GM18907 (cell line): ENCODE data around the gene ATAD2B.

ENCODE experiments used
- ATAC-seq: cut with Tn5 transposase; IDR thresholded peaks from one replicate; pipeline ENCODE4 v1.9.1; 2021; ENCODE audit warnings: mild to moderate bottlenecking, moderate library complexity; ENCODE audit not compliant: unreplicated experiment

ATAD2B gene

GRCh38 chr2:23838996-23839395, 87.9 kb downstream of the ATAD2B start:
- no peak for ATAC-seq

GRCh38 chr2:23838581-23838980, 88.3 kb downstream of the ATAD2B start:
- no peak for ATAC-seq

GRCh38 chr2:23837871-23838270, 89.1 kb downstream of the ATAD2B start:
- no peak for ATAC-seq

GRCh38 chr2:23836971-23837565, 89.9 kb downstream of the ATAD2B start:
- no peak for ATAC-seq

GRCh38 chr2:23836505-23836904, 90.4 kb downstream of the ATAD2B start:
- no peak for ATAC-seq

- no peak for ATAC-seq
Observed at GRCh38 chr2:23835988-23836387, 90.9 kb downstream of the ATAD2B start.

GRCh38 chr2:23835423-23835822, 91.5 kb downstream of the ATAD2B start:
- no peak for ATAC-seq

- no peak for ATAC-seq
Observed at GRCh38 chr2:23828986-23829385, 97.9 kb downstream of the ATAD2B start.

GRCh38 chr2:23828256-23828980, 98.5 kb downstream of the ATAD2B start:
- ATAC-seq = no peak

GRCh38 chr2:23827287-23827686, 99.6 kb downstream of the ATAD2B start:
- no peak for ATAC-seq

GRCh38 chr2:23826771-23827170, 100.2 kb downstream of the ATAD2B start:
- ATAC-seq = no peak

GRCh38 chr2:23826040-23826439, 100.9 kb downstream of the ATAD2B start:
- ATAC-seq = no peak

GRCh38 chr2:23824777-23825212, 102.1 kb downstream of the ATAD2B start:
- peak; percentile 66 for ATAC-seq

- ATAC-seq = no peak
Observed at GRCh38 chr2:23823863-23824262, 103.1 kb downstream of the ATAD2B start.

GRCh38 chr2:23814963-23815362, 112.0 kb downstream of the ATAD2B start:
- ATAC-seq = no peak

- no peak for ATAC-seq
Observed at GRCh38 chr2:23813438-23813837, 113.5 kb downstream of the ATAD2B start.

- ATAC-seq = no peak
Observed at GRCh38 chr2:23809150-23809549, 117.8 kb downstream of the ATAD2B start.

GRCh38 chr2:23806665-23807249, 120.2 kb downstream of the ATAD2B start:
- ATAC-seq = no peak

- ATAC-seq = no peak
Observed at GRCh38 chr2:23806201-23806600, 120.7 kb downstream of the ATAD2B start.

GRCh38 chr2:23803965-23804542, 122.9 kb downstream of the ATAD2B start:
- ATAC-seq = no peak

GRCh38 chr2:23803264-23803964, 123.5 kb downstream of the ATAD2B start:
- ATAC-seq = no peak
